Gastrocnemius medialis (tissue), 4 donors: Measurements from ENCODE around the gene SGCD. TPM values are rescaled to one million over a fixed set of nuclear protein-coding genes. Genes with fewer than 3 reads are reported as not detected.

ENCODE experiments used
- ATAC-seq, 2 donors: fragments of 150-250 bp; one replicate each; pipeline ENCODE4 v1.9.1; 2016
- DNase-seq, 2 donors: peaks; one replicate each; pipeline ENCODE4 v3.0.0-alpha.2; 2019
- H3K27ac ChIP-seq, 4 donors: fragments of 200-600 bp; sonication (generic); 1 replicate in 1 of 4; 2 replicates in 3 of 4; pipeline ENCODE4 v1.5.1; 2016 to 2018; ENCODE audit warnings: mild to moderate bottlenecking in 2 of 4, moderate library complexity in 1 of 4
- H3K27me3 ChIP-seq, 3 donors: fragments of 200-600 bp; sonication (generic) in 2 of 3; 1 replicate in 1 of 3; 2 replicates in 2 of 3; pipeline versions ENCODE4 v1.5.1 to v1.6.0; 2016 to 2019; ENCODE audit warnings: mild to moderate bottlenecking in 1 of 3, moderate library complexity in 1 of 3
- H3K36me3 ChIP-seq, 2 donors: fragments of 200-600 bp; sonication (generic) in 1 of 2; one replicate each; pipeline ENCODE4 v1.5.1; 2017 to 2018
- H3K4me1 ChIP-seq, 2 donors: fragments of 200-600 bp; sonication (generic) in 1 of 2; one replicate each; pipeline ENCODE4 v1.5.1; 2016 to 2017; ENCODE audit warnings: mild to moderate bottlenecking in 2 of 2
- H3K4me3 ChIP-seq, 4 donors: fragments of 200-600 bp; sonication (generic) in 3 of 4; 1 replicate in 1 of 4; 2 replicates in 3 of 4; pipeline ENCODE4 v1.5.1; 2016 to 2019; ENCODE audit warnings: mild to moderate bottlenecking in 2 of 4
- H3K9me3 ChIP-seq, 3 donors: fragments of 200-600 bp; sonication (generic) in 2 of 3; 1 replicate in 1 of 3; 2 replicates in 2 of 3; pipeline ENCODE4 v1.5.1; 2016 to 2019
- CTCF ChIP-seq, 5 experiments: fragments of 450-650 bp in 3 of 5; fragments of 200-600 bp in 2 of 5; sonication (generic) in 2 of 5; IDR thresholded peaks in 4 of 5; conservative IDR thresholded peaks in 1 of 5; 1 replicate in 4 of 5; 2 replicates in 1 of 5; pipeline ENCODE4 v1.5.1; 2016 to 2019; ENCODE audit warnings: antibody characterized with exemption in 5 of 5, mild to moderate bottlenecking in 3 of 5, moderate library complexity in 3 of 5
- POLR2A ChIP-seq, 2 donors: fragments of 450-650 bp; IDR thresholded peaks; one replicate each; pipeline ENCODE4 v1.6.1; 2017; ENCODE audit warnings: antibody characterized with exemption in 2 of 2, mild to moderate bottlenecking in 2 of 2, moderate library complexity in 2 of 2
- in situ Hi-C, 4 donors: fragments of 200-750 bp; cut with MboI; loops; one replicate each; pipeline versions ENCODE4 v1.15.0 to v1.8.0; 2017; ENCODE audit warnings: low sequenced_read_pairs in 4 of 4
- intact Hi-C: fragments of 100-400 bp; cut with DNase I; formaldehyde crosslinking; loops from one replicate; pipeline ENCODE4 v1.15.1; 2023; ENCODE audit warnings: low total_unique reads
- total RNA-seq, 4 donors: library from RNA; depleted of rRNA; stranded (reverse); fragments of >200 nt; gene quantifications; one replicate each; pipeline versions ENCODE4 v1.1.0 to v1.2.3, GENCODE V29; 2016

Gene SGCD
- total RNA-seq, 4 donors from 2014 or later, result 8.2 to 53.5 (median 35.8) TPM

GRCh38 chr5:156497804-156498208 lies 170.8 kb downstream of the SGCD start:
- H3K4me1 ChIP-seq, result peaks cover 0 to 27% of the 10 kb centered on the region in 2 donors
- no peaks in the 10 kb centered on the region for H3K36me3 ChIP-seq
- DNase-seq (no peak), ATAC-seq (peak in 1 of 2 donors; percentile 18)
- no peaks in the 10 kb centered on the region for H3K9me3 ChIP-seq
- H3K27me3 ChIP-seq, result no peaks in the 10 kb centered on the region
- no peak overlapping the region for H3K4me3 ChIP-seq
- TF ChIP-seq POLR2A (IDR thresholded peaks at IDR 0.05) (no peak), CTCF (IDR thresholded peaks at IDR 0.05 in 4 of 5, conservative IDR thresholded peaks at IDR 0.05 in 1 of 5) (no peak)
- H3K27ac ChIP-seq, result peak overlapping the region in 1 of 4 donors; percentile 48
- in situ Hi-C loops (no loop called here), intact Hi-C loops (no loop called here)

- intact Hi-C loops, result no loop called here
- no peak for DNase-seq
- no peaks in the 10 kb centered on the region for H3K36me3 ChIP-seq
- TF ChIP-seq CTCF (IDR thresholded peaks at IDR 0.05 in 4 of 5, conservative IDR thresholded peaks at IDR 0.05 in 1 of 5), result no peak
- H3K4me1 ChIP-seq, result peaks cover 0 to 31% of the 10 kb centered on the region in 2 donors
- ATAC-seq, result no peak
- H3K9me3 ChIP-seq, result no peaks in the 10 kb centered on the region
- no peak overlapping the region for H3K27ac ChIP-seq
- no peaks in the 10 kb centered on the region for H3K27me3 ChIP-seq
- no peak overlapping the region for H3K4me3 ChIP-seq
- in situ Hi-C loops, result no loop called here
Observed at GRCh38 chr5:156498226-156498980, 171.4 kb downstream of the SGCD start.

- H3K36me3 ChIP-seq, result no peaks in the 10 kb centered on the region
- TF ChIP-seq POLR2A (IDR thresholded peaks at IDR 0.05) (no peak), CTCF (IDR thresholded peaks at IDR 0.05 in 4 of 5, conservative IDR thresholded peaks at IDR 0.05 in 1 of 5) (no peak)
- H3K9me3 ChIP-seq, result no peaks in the 10 kb centered on the region
- intact Hi-C loops (no loop called here), in situ Hi-C loops (no loop called here)
- peak overlapping the region in 1 of 4 donors; percentile 15 for H3K27ac ChIP-seq
- H3K4me1 ChIP-seq, result peaks cover 2 to 31% of the 10 kb centered on the region in 2 donors
- no peak overlapping the region for H3K4me3 ChIP-seq
- ATAC-seq (no peak), DNase-seq (no peak)
- no peaks in the 10 kb centered on the region for H3K27me3 ChIP-seq
Observed at GRCh38 chr5:156500755-156501154, 173.8 kb downstream of the SGCD start.

GRCh38 chr5:156505101-156505500 lies 178.1 kb downstream of the SGCD start:
- Histone ChIP-seq H3K4me1 (peaks cover 2 to 13% of the 10 kb centered on the region in 2 donors), H3K27me3 (no peaks in the 10 kb centered on the region), H3K36me3 (peaks cover 0 to 9% of the 10 kb centered on the region in 2 donors), H3K9me3 (no peaks in the 10 kb centered on the region), H3K4me3 (no peak overlapping the region), H3K27ac (no peak overlapping the region)
- in situ Hi-C loops (no loop called here), intact Hi-C loops (no loop called here)
- TF ChIP-seq POLR2A (IDR thresholded peaks at IDR 0.05) (no peak), CTCF (IDR thresholded peaks at IDR 0.05 in 4 of 5, conservative IDR thresholded peaks at IDR 0.05 in 1 of 5) (no peak)
- ATAC-seq, result no peak
- DNase-seq, result no peak
